Gastrocnemius medialis (tissue), 4 donors: ENCODE data around the gene ZEB1.
A peak's percentile ranks its signal among the peaks of the same experiment; 100 is the strongest.

ENCODE experiments used
- POLR2A ChIP-seq, 2 donors: fragments of 450-650 bp; IDR thresholded peaks; one replicate each; pipeline ENCODE4 v1.6.1; 2017; ENCODE audit warnings: antibody characterized with exemption in 2 of 2, mild to moderate bottlenecking in 2 of 2, moderate library complexity in 2 of 2
- TF ChIP-seq, protein P1 (sequence below), 5 experiments: fragments of 450-650 bp in 3 of 5; fragments of 200-600 bp in 2 of 5; sonication (generic) in 2 of 5; IDR thresholded peaks in 4 of 5; conservative IDR thresholded peaks in 1 of 5; 1 replicate in 4 of 5; 2 replicates in 1 of 5; pipeline ENCODE4 v1.5.1; 2016 to 2019; ENCODE audit warnings: antibody characterized with exemption in 5 of 5, mild to moderate bottlenecking in 3 of 5, moderate library complexity in 3 of 5

GRCh38 chr10:31399631-31400030 is 80.6 kb downstream of the ZEB1 start:
- TF ChIP-seq, protein P1, sequence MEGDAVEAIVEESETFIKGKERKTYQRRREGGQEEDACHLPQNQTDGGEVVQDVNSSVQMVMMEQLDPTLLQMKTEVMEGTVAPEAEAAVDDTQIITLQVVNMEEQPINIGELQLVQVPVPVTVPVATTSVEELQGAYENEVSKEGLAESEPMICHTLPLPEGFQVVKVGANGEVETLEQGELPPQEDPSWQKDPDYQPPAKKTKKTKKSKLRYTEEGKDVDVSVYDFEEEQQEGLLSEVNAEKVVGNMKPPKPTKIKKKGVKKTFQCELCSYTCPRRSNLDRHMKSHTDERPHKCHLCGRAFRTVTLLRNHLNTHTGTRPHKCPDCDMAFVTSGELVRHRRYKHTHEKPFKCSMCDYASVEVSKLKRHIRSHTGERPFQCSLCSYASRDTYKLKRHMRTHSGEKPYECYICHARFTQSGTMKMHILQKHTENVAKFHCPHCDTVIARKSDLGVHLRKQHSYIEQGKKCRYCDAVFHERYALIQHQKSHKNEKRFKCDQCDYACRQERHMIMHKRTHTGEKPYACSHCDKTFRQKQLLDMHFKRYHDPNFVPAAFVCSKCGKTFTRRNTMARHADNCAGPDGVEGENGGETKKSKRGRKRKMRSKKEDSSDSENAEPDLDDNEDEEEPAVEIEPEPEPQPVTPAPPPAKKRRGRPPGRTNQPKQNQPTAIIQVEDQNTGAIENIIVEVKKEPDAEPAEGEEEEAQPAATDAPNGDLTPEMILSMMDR (IDR thresholded peaks at IDR 0.05 in 4 of 5, conservative IDR thresholded peaks at IDR 0.05 in 1 of 5): no peak
- peak; percentile 9 to 35 for TF ChIP-seq POLR2A (IDR thresholded peaks at IDR 0.05)
